Measurements from ENCODE around the gene ISL1. TPM values are rescaled to one million over a fixed set of nuclear protein-coding genes. Genes with fewer than 3 reads are reported as not detected.

Gene ISL1
- total RNA-seq, 1 donor: not detected

DNA sequence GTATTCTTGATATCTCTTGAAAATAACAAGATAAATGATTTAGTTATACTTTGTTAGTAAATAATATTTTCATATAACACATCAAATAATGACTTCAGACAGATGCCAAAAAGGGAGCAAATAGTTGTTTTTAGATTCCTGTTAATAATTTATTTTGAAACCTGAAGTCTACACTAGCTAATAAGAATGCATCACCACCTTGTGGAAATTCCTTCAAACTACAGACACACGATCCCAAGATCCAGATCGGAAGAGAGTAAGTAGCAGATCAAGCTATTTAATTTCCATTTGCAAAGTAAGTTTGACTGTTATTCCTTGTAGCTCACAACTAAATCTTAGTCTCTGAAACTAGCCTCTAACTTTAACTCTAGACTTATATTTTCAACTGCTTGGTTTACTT is 35.5 kb upstream of the ISL1 start:
- no peaks in the 10 kb centered on the region for H3K27me3 ChIP-seq (ENCODE audit: insufficient read depth, low read length)
- H3K36me3 ChIP-seq (ENCODE audit: insufficient read depth, low read length): no peaks in the 10 kb centered on the region
- H3K4me3 ChIP-seq (ENCODE audit: insufficient read depth, low read length): no peak overlapping the region
- TF ChIP-seq, protein P1, sequence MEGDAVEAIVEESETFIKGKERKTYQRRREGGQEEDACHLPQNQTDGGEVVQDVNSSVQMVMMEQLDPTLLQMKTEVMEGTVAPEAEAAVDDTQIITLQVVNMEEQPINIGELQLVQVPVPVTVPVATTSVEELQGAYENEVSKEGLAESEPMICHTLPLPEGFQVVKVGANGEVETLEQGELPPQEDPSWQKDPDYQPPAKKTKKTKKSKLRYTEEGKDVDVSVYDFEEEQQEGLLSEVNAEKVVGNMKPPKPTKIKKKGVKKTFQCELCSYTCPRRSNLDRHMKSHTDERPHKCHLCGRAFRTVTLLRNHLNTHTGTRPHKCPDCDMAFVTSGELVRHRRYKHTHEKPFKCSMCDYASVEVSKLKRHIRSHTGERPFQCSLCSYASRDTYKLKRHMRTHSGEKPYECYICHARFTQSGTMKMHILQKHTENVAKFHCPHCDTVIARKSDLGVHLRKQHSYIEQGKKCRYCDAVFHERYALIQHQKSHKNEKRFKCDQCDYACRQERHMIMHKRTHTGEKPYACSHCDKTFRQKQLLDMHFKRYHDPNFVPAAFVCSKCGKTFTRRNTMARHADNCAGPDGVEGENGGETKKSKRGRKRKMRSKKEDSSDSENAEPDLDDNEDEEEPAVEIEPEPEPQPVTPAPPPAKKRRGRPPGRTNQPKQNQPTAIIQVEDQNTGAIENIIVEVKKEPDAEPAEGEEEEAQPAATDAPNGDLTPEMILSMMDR (IDR thresholded peaks at IDR 0.05; ENCODE audit: extremely low read depth, low read depth, low read length): no peak
- no peak overlapping the region for H3K4me2 ChIP-seq (ENCODE audit: insufficient read depth, low read length)
- H3K79me2 ChIP-seq (ENCODE audit: insufficient read depth, low read length): no peaks in the 10 kb centered on the region
- no peak for DNase-seq (ENCODE audit: insufficient read length, low spot score, missing footprints)
- no peak overlapping the region for H2AFZ ChIP-seq (ENCODE audit: low read length)
- no peaks in the 10 kb centered on the region for H3K4me1 ChIP-seq (ENCODE audit: insufficient read depth, low read length)
- no peaks in the 10 kb centered on the region for H4K20me1 ChIP-seq (ENCODE audit: insufficient read depth, low read length)
- no peak overlapping the region for H3K27ac ChIP-seq (ENCODE audit: low read depth, low read length)
- H3K9me3 ChIP-seq (ENCODE audit: low read depth, low read length): peaks cover 2% of the 10 kb centered on the region

GRCh38 chr5:51371052-51371451 is 12.2 kb upstream of the ISL1 start:
- H4K20me1 ChIP-seq (ENCODE audit: insufficient read depth, low read length): no peaks in the 10 kb centered on the region
- H3K9me3 ChIP-seq (ENCODE audit: low read depth, low read length): no peaks in the 10 kb centered on the region
- no peaks in the 10 kb centered on the region for H3K27me3 ChIP-seq (ENCODE audit: insufficient read depth, low read length)
- DNase-seq (ENCODE audit: insufficient read length, low spot score, missing footprints): no peak
- no peaks in the 10 kb centered on the region for H3K4me1 ChIP-seq (ENCODE audit: insufficient read depth, low read length)
- no peak overlapping the region for H3K4me2 ChIP-seq (ENCODE audit: insufficient read depth, low read length)
- H3K27ac ChIP-seq (ENCODE audit: low read depth, low read length): no peak overlapping the region
- TF ChIP-seq, protein P1 (IDR thresholded peaks at IDR 0.05; ENCODE audit: extremely low read depth, low read depth, low read length): no peak
- no peaks in the 10 kb centered on the region for H3K36me3 ChIP-seq (ENCODE audit: insufficient read depth, low read length)
- no peak overlapping the region for H2AFZ ChIP-seq (ENCODE audit: low read length)
- H3K4me3 ChIP-seq (ENCODE audit: insufficient read depth, low read length): no peak overlapping the region
- H3K79me2 ChIP-seq (ENCODE audit: insufficient read depth, low read length): no peaks in the 10 kb centered on the region

DNA sequence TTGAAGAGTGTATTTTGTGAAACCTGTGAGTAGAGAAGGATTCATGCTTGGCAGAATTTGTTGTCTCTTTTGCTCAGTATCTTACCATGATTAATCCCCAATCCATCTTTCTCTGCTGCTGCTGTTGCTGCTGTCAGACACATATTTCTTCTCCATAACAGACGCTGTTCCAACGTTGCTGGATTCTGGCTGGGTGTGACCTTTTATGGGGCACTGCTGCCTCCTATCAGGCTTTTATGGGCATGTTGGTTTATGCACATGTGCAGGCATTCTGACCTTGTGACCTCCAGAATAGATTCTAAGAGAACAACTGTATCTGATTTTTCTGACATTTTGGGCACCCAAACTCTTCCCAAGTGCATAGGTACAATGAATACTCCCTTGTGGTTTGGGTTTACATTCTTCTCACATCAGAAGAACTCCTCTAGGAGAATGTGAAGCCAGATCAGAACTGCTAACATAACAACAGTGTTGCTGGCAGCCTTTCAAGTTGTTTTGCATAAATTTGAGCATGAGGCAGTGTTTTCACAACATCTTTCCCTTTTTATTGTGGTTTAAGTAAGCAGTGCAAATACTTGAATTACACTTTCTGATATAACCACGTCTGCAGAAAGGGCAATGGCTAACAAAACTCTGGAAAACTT is 9.2 kb upstream of the ISL1 start:
- Histone ChIP-seq H3K36me3 (ENCODE audit: insufficient read depth, low read length) (no peaks in the 10 kb centered on the region), H4K20me1 (ENCODE audit: insufficient read depth, low read length) (no peaks in the 10 kb centered on the region), H3K4me3 (ENCODE audit: insufficient read depth, low read length) (no peak overlapping the region), H3K4me2 (ENCODE audit: insufficient read depth, low read length) (no peak overlapping the region), H3K27me3 (ENCODE audit: insufficient read depth, low read length) (peaks cover 16% of the 10 kb centered on the region), H3K79me2 (ENCODE audit: insufficient read depth, low read length) (no peaks in the 10 kb centered on the region), H3K9me3 (ENCODE audit: low read depth, low read length) (no peaks in the 10 kb centered on the region), H2AFZ (ENCODE audit: low read length) (no peak overlapping the region), H3K27ac (ENCODE audit: low read depth, low read length) (no peak overlapping the region), H3K4me1 (ENCODE audit: insufficient read depth, low read length) (no peaks in the 10 kb centered on the region)
- no peak for DNase-seq (ENCODE audit: insufficient read length, low spot score, missing footprints)
- TF ChIP-seq, protein P1 (IDR thresholded peaks at IDR 0.05; ENCODE audit: extremely low read depth, low read depth, low read length): no peak

DNA sequence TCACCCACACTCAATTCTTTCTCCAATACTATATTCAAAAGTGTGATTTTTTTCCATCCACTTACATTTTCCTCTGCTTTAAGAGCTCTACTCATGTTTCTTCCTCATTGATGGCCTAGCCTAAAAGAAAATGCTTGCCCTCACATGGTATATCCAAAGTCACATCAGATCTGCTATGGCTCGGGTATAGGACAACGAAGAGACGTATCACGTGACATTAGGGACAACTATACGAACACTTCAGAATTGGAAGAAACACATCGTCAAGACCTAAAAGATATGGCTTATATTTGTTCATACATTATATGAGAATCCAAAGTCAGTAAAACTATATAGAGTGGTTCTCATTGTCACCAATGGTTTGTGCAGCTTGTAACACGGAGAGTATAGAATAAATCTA is 8.2 kb upstream of the ISL1 start:
- no peaks in the 10 kb centered on the region for H3K9me3 ChIP-seq (ENCODE audit: low read depth, low read length)
- no peak for DNase-seq (ENCODE audit: insufficient read length, low spot score, missing footprints)
- H3K79me2 ChIP-seq (ENCODE audit: insufficient read depth, low read length): no peaks in the 10 kb centered on the region
- H3K4me2 ChIP-seq (ENCODE audit: insufficient read depth, low read length): no peak overlapping the region
- no peak overlapping the region for H3K27ac ChIP-seq (ENCODE audit: low read depth, low read length)
- H3K4me3 ChIP-seq (ENCODE audit: insufficient read depth, low read length): no peak overlapping the region
- H2AFZ ChIP-seq (ENCODE audit: low read length): no peak overlapping the region
- peaks cover 26% of the 10 kb centered on the region for H3K27me3 ChIP-seq (ENCODE audit: insufficient read depth, low read length)
- no peaks in the 10 kb centered on the region for H3K4me1 ChIP-seq (ENCODE audit: insufficient read depth, low read length)
- H3K36me3 ChIP-seq (ENCODE audit: insufficient read depth, low read length): no peaks in the 10 kb centered on the region
- TF ChIP-seq, protein P1 (IDR thresholded peaks at IDR 0.05; ENCODE audit: extremely low read depth, low read depth, low read length): no peak
- no peaks in the 10 kb centered on the region for H4K20me1 ChIP-seq (ENCODE audit: insufficient read depth, low read length)

Data from osteoblast (primary cell).